ENCODE results near the gene CDYL. TPM values are rescaled to one million over a fixed set of nuclear protein-coding genes. Genes with fewer than 3 reads are reported as not detected.

The CDYL gene
- total RNA-seq, 2 donors from 2014 or later = 55.1 to 58.2 TPM

DNA sequence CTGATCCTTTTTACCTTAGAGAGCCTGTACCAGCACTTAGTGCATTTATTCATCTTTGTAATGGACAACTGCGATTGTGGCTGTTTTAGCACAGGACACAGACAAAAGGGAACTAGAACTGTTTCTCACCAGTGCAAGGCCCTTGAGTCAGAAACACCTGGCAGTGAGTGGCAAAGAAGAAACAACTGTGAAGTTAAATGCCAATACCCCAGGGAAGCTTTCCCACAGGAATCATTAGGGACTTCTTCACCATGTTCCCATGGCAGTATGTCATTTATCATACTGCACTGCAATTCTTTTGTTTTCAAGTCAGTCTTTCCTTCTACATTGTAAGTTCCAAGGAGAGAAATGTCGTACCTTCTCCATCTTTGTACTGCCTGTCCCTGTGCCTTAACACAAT lies 28.6 kb upstream of the CDYL start:
- Histone ChIP-seq H3K4me1 (ENCODE audit: control insufficient read depth, insufficient read depth, low read length) (no peaks in the 10 kb centered on the region), H3K27ac (ENCODE audit: low read depth, low read length) (no peak overlapping the region), H3K9ac (ENCODE audit: extremely low read depth, low read length, poor library complexity, severe bottlenecking) (no peak overlapping the region), H3K27me3 (ENCODE audit: control insufficient read depth, insufficient read depth, low read length, poor library complexity, severe bottlenecking) (no peaks in the 10 kb centered on the region), H3K4me3 (ENCODE audit: low read length) (no peak overlapping the region), H3K36me3 (ENCODE audit: control insufficient read depth, insufficient read depth, low read length) (no peaks in the 10 kb centered on the region), H3K9me3 (ENCODE audit: control insufficient read depth, low read length) (no peaks in the 10 kb centered on the region)
- H3K4me3 Mint-ChIP-seq = no peak overlapping the region
- no peaks in the 10 kb centered on the region for H3K9me3 Mint-ChIP-seq
- TF ChIP-seq, protein P1, sequence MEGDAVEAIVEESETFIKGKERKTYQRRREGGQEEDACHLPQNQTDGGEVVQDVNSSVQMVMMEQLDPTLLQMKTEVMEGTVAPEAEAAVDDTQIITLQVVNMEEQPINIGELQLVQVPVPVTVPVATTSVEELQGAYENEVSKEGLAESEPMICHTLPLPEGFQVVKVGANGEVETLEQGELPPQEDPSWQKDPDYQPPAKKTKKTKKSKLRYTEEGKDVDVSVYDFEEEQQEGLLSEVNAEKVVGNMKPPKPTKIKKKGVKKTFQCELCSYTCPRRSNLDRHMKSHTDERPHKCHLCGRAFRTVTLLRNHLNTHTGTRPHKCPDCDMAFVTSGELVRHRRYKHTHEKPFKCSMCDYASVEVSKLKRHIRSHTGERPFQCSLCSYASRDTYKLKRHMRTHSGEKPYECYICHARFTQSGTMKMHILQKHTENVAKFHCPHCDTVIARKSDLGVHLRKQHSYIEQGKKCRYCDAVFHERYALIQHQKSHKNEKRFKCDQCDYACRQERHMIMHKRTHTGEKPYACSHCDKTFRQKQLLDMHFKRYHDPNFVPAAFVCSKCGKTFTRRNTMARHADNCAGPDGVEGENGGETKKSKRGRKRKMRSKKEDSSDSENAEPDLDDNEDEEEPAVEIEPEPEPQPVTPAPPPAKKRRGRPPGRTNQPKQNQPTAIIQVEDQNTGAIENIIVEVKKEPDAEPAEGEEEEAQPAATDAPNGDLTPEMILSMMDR (conservative IDR thresholded peaks at IDR 0.05) = no peak
- whole genome bisulfite sequencing, 2 experiments (ENCODE audit: insufficient coverage in 1 of 2, insufficient read length in 1 of 2) = 94 to 100% methylated on average over 1 to 2 of the region's 2 CpGs
- no peak overlapping the region for H3K27ac Mint-ChIP-seq
- H3K4me1 Mint-ChIP-seq = peaks cover 12% of the 10 kb centered on the region
- DNase-seq = no peak
- H3K27me3 Mint-ChIP-seq (ENCODE audit: insufficient read depth) = peaks cover 18% of the 10 kb centered on the region
- H3K36me3 Mint-ChIP-seq (ENCODE audit: low read depth) = no peaks in the 10 kb centered on the region

DNA sequence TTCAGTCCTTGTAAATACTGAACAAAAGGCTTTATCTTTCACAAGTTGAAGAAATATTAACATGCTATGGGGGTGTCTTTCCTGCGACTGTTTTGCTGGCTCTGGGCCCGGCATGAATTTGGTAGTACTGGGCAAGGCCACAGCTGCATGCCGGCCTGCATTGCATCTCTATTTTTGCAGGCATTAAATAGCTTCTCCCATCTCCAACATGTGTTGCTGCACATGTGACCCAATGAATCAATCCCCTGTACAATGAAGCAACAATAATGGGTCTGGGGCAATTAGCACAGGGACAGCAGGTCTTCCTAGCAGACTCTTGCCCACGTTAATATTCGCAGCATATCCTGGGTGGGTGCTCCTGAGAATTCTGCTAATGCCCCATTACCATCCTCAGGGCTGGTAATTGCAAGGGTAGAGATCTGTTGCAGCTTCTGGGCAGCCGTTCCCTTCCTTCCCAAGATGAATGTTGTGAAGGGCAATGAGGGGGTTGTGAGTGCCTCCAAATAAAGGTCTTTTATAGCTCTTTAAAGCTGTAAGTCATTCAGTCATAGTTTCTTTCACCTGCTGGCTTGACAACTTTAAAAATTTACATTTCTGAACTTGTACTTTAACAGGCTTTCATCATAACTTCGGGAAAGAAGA lies 24.3 kb upstream of the CDYL start:
- H3K27ac Mint-ChIP-seq = no peak overlapping the region
- WGBS, 2 experiments (ENCODE audit: insufficient coverage in 1 of 2, insufficient read length in 1 of 2) = 70 to 88% methylated on average over 5 to 7 of the region's 7 CpGs
- no peak overlapping the region for H3K4me3 Mint-ChIP-seq
- Histone ChIP-seq H3K36me3 (ENCODE audit: control insufficient read depth, insufficient read depth, low read length) (no peaks in the 10 kb centered on the region), H3K9ac (ENCODE audit: extremely low read depth, low read length, poor library complexity, severe bottlenecking) (no peak overlapping the region), H3K4me3 (ENCODE audit: low read length) (no peak overlapping the region), H3K27me3 (ENCODE audit: control insufficient read depth, insufficient read depth, low read length, poor library complexity, severe bottlenecking) (no peaks in the 10 kb centered on the region), H3K9me3 (ENCODE audit: control insufficient read depth, low read length) (no peaks in the 10 kb centered on the region), H3K4me1 (ENCODE audit: control insufficient read depth, insufficient read depth, low read length) (no peaks in the 10 kb centered on the region), H3K27ac (ENCODE audit: low read depth, low read length) (no peak overlapping the region)
- H3K9me3 Mint-ChIP-seq = no peaks in the 10 kb centered on the region
- peaks cover 26% of the 10 kb centered on the region for H3K27me3 Mint-ChIP-seq (ENCODE audit: insufficient read depth)
- no peaks in the 10 kb centered on the region for H3K36me3 Mint-ChIP-seq (ENCODE audit: low read depth)
- no peak for DNase-seq
- TF ChIP-seq, protein P1 (conservative IDR thresholded peaks at IDR 0.05) = no peak
- H3K4me1 Mint-ChIP-seq = peaks cover 13% of the 10 kb centered on the region

DNA sequence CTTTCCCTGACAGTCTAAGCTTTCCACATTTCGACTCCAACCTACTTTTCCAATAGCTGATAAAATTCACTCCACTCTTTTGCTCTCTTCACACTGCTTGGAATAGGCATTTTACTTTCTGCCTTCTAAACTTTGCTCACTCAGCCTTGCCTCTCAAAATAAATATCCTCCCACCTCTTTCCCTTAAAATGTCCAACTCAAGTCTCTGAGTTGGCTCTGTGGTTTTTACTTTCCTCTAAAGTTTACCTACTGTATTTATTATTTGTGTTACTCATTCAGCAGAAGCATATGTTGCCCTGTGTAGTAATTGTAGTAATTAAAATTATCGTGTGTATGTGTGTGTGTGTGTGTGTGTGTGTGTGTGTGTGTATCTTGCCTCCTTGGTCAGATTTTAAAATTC lies 20.0 kb upstream of the CDYL start:
- H3K27ac Mint-ChIP-seq = no peak overlapping the region
- H3K36me3 Mint-ChIP-seq (ENCODE audit: low read depth) = no peaks in the 10 kb centered on the region
- TF ChIP-seq, protein P1 (conservative IDR thresholded peaks at IDR 0.05) = no peak
- H3K4me3 Mint-ChIP-seq = no peak overlapping the region
- H3K36me3 ChIP-seq (ENCODE audit: control insufficient read depth, insufficient read depth, low read length) = no peaks in the 10 kb centered on the region
- peaks cover 23% of the 10 kb centered on the region for H3K4me1 Mint-ChIP-seq
- peaks cover 4% of the 10 kb centered on the region for H3K9me3 Mint-ChIP-seq
- H3K4me3 ChIP-seq (ENCODE audit: low read length) = no peak overlapping the region
- H3K27me3 Mint-ChIP-seq (ENCODE audit: insufficient read depth) = peaks cover 16% of the 10 kb centered on the region
- no peaks in the 10 kb centered on the region for H3K9me3 ChIP-seq (ENCODE audit: control insufficient read depth, low read length)
- no peak overlapping the region for H3K9ac ChIP-seq (ENCODE audit: extremely low read depth, low read length, poor library complexity, severe bottlenecking)
- H3K27me3 ChIP-seq (ENCODE audit: control insufficient read depth, insufficient read depth, low read length, poor library complexity, severe bottlenecking) = no peaks in the 10 kb centered on the region
- DNase-seq = no peak
- no peaks in the 10 kb centered on the region for H3K4me1 ChIP-seq (ENCODE audit: control insufficient read depth, insufficient read depth, low read length)
- H3K27ac ChIP-seq (ENCODE audit: low read depth, low read length) = no peak overlapping the region
- 91 to 93% methylated on average over 1 to 2 of the region's 2 CpGs for WGBS, 2 experiments (ENCODE audit: insufficient coverage in 1 of 2, insufficient read length in 1 of 2)

Data from endodermal cell (in vitro differentiated cells).